H1 (cell line): ENCODE measurements around the gene NKD2. TPM values are rescaled to one million over a fixed set of nuclear protein-coding genes. Genes with fewer than 3 reads are reported as not detected.

ENCODE experiments used
- ATF2 ChIP-seq: IDR thresholded peaks from 2 replicates; pipeline ENCODE4 v1.6.1; 2012; ENCODE audit warnings: low read length, inconsistent platforms
- KDM5A ChIP-seq: fragments of 200-600 bp; IDR thresholded peaks from 2 replicates; pipeline ENCODE4 v1.7.1; 2012; ENCODE audit warnings: mild to moderate bottlenecking, low read length, inconsistent platforms, mixed read lengths
- RAD21 ChIP-seq, 2 experiments: IDR thresholded peaks in 1 of 2; conservative IDR thresholded peaks in 1 of 2; 2 replicates each; pipeline ENCODE4 v1.6.1; 2011; ENCODE audit warnings: low read depth in 2 of 2, low read length in 2 of 2, improper control_type of control experiment in 1 of 2, inconsistent platforms in 1 of 2, mild to moderate bottlenecking in 1 of 2, moderate library complexity in 1 of 2
- RXRA ChIP-seq: IDR thresholded peaks from 2 replicates; pipeline ENCODE4 v1.6.1; 2011; ENCODE audit warnings: low read depth, mild to moderate bottlenecking, low read length, moderate library complexity; ENCODE audit not compliant: insufficient read depth
- TAF7 ChIP-seq: optimal IDR thresholded peaks from 2 replicates; pipeline ENCODE3; 2011; ENCODE audit warnings: low read depth, mild to moderate bottlenecking, inconsistent platforms, low read length, moderate library complexity, borderline replicate concordance
- polyA plus RNA-seq, 7 experiments: library from polyadenylated mRNA; depleted of rRNA in 3 of 7; stranded (reverse) in 5 of 7; unstranded in 2 of 7; fragments of >200 nt in 5 of 7; fragments of 200-250 nt in 2 of 7; gene quantifications; 1 replicate in 5 of 7; 2 replicates in 1 of 7; 4 replicates in 1 of 7; pipeline versions ENCODE4 v1.2.1 to v1.2.3, GENCODE V29; 2011 to 2013; ENCODE audit warnings: missing spikeins in 2 of 7, mixed read lengths in 2 of 7
- total RNA-seq: library from RNA; stranded (reverse); fragmentation: NEBNext Ultra II Directional; extraction: Animal tissue kit (Norgen Biotek cat#: 25700); gene quantifications from 2 replicates; pipeline ENCODE4 v1.2.1, GENCODE V29; 2021
- TF ChIP-seq, protein P1 (sequence below): IDR thresholded peaks from 2 replicates; pipeline ENCODE4 v1.6.1; 2012; ENCODE audit warnings: inconsistent platforms

Gene NKD2
- total and polyA plus RNA-seq, 2 of the 8 experiments (the other 6 are each of a cell fraction or from before 2014, with no cell fraction given), result 5.5 to 7.9 TPM

DNA sequence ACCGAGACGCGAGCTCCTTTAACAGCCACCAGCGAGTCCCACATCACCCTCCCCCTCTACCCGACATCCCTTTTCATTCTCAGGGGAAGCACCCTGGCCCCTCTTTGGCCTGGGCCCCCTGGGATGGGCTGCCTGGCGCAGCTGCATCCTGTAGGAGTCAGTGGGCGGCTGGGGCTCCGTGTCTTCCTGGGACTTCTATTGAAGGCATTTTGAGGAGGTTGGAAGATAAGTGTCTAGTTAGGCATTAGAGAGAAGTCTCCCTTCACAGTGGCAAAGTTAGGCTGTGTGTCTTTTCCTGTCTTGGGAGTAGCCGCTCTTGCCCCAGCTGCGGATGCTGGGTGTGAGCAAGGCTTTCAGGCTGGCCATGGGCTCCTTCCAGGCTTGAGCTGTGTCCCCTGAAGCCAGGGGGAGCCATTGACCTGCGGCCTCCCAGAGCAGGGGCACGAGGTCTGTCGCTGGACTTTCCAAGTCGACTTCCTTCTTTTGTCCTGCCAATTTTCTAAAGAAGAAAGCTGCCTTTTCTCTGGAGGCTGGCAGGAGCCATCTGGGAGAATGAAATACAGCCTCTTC, 18.6 kb upstream of the NKD2 start (continued):
- no peak for TF ChIP-seq ATF2
- TF ChIP-seq RAD21 (IDR thresholded peaks at IDR 0.05 in 1 of 2, conservative IDR thresholded peaks at IDR 0.05 in 1 of 2; ENCODE audit: low read depth in 2 of 2, low read length in 2 of 2), result peak; percentile 64 to 81
- no peak for TF ChIP-seq KDM5A
- TF ChIP-seq RXRA, result no peak
- TF ChIP-seq, protein P1, sequence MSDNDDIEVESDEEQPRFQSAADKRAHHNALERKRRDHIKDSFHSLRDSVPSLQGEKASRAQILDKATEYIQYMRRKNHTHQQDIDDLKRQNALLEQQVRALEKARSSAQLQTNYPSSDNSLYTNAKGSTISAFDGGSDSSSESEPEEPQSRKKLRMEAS, result peak; percentile 83
- TF ChIP-seq TAF7, result no peak
